Sigmoid colon (tissue), 3 donors: Measurements from ENCODE around the gene YIPF1.

Experiments
- CTCF ChIP-seq, 4 experiments: fragments of 450-650 bp in 3 of 4; fragments of 200-600 bp in 1 of 4; IDR thresholded peaks; one replicate each; pipeline ENCODE4 v1.5.1; 2016 to 2019; ENCODE audit warnings: antibody characterized with exemption in 4 of 4, mild to moderate bottlenecking in 3 of 4, moderate library complexity in 2 of 4
- POLR2A ChIP-seq, 2 donors: fragments of 450-650 bp; IDR thresholded peaks; one replicate each; pipeline ENCODE4 v1.6.1; 2016; ENCODE audit warnings: antibody characterized with exemption in 2 of 2, mild to moderate bottlenecking in 2 of 2, moderate library complexity in 2 of 2

GRCh38 chr1:53871773-53872484, 17.7 kb downstream of the YIPF1 start:
- no peak for TF ChIP-seq CTCF (IDR thresholded peaks at IDR 0.05)
- no peak for TF ChIP-seq POLR2A (IDR thresholded peaks at IDR 0.05)
